CD4-positive, alpha-beta T cell (primary cell): Measurements from ENCODE around the gene PLD4. TPM values are rescaled to one million over a fixed set of nuclear protein-coding genes. Genes with fewer than 3 reads are reported as not detected.

Experiments used
- ATAC-seq: fragments of 200-7000 bp; cut with Tn5 transposase; one replicate; pipeline ENCODE4 v1.10.0; 2022; ENCODE audit warnings: mild to moderate bottlenecking; ENCODE audit not compliant: poor library complexity
- CTCF ChIA-PET: fragments of 350-600 bp; sonication (Branson Sonifier 250); formaldehyde crosslinking; loops from one replicate; lab custom pipeline; 2021; ENCODE audit warnings: antibody characterized with exemption, inconsistent platforms; lab: Charles Lee
- POLR2A ChIA-PET: fragments of 350-600 bp; sonication (Branson Sonifier 250); formaldehyde crosslinking; loops from one replicate; lab custom pipeline; 2021; ENCODE audit warnings: antibody characterized with exemption, inconsistent platforms; lab: Charles Lee
- DNase-seq, 14 experiments: peaks; one replicate each; pipeline ENCODE4 v3.0.0-alpha.2; 2013 to 2020; ENCODE audit warnings: mixed read lengths in 2 of 14
- H3K27ac ChIP-seq, 2 donors: one replicate each; pipeline versions ENCODE4 v1.5.1 to v1.7.0; 2013; ENCODE audit warnings: low read length in 2 of 2, low read depth in 1 of 2, mild to moderate bottlenecking in 1 of 2
- H3K27me3 ChIP-seq, 2 experiments: 1 replicate in 1 of 2; 2 replicates in 1 of 2; pipeline versions ENCODE4 v1.6.1 to v1.7.0; 2013; ENCODE audit warnings: low read length in 2 of 2, control low read depth in 1 of 2, mild to moderate bottlenecking in 1 of 2, moderate library complexity in 1 of 2; ENCODE audit not compliant: insufficient read depth in 2 of 2, control insufficient read depth in 1 of 2
- H3K36me3 ChIP-seq: one replicate; pipeline ENCODE4 v1.6.1; 2013; ENCODE audit warnings: low read length, control low read depth; ENCODE audit not compliant: insufficient read depth
- H3K4me1 ChIP-seq: one replicate; pipeline ENCODE4 v1.6.1; 2013; ENCODE audit warnings: low read length, control low read depth; ENCODE audit not compliant: insufficient read depth
- H3K4me3 ChIP-seq: one replicate; pipeline ENCODE4 v1.5.1; 2013; ENCODE audit warnings: mild to moderate bottlenecking, low read length, moderate library complexity
- H3K9me3 ChIP-seq, 2 experiments: 1 replicate in 1 of 2; 2 replicates in 1 of 2; pipeline versions ENCODE4 v1.6.1 to v1.7.0; 2013; ENCODE audit warnings: low read length in 2 of 2, mild to moderate bottlenecking in 2 of 2, control low read depth in 1 of 2, moderate library complexity in 1 of 2; ENCODE audit not compliant: control insufficient read depth in 1 of 2, insufficient read depth in 1 of 2
- H3K27ac Mint-ChIP-seq: one replicate; pipeline ENCODE4 v1.8.0; 2020; ENCODE audit warnings: mixed read lengths
- H3K27me3 Mint-ChIP-seq: one replicate; pipeline ENCODE4 v1.8.0; 2021; ENCODE audit warnings: mixed read lengths
- H3K36me3 Mint-ChIP-seq: one replicate; pipeline ENCODE4 v1.8.0; 2021; ENCODE audit warnings: low read depth, mixed read lengths
- H3K4me1 Mint-ChIP-seq: one replicate; pipeline ENCODE4 v1.8.0; 2021; ENCODE audit warnings: low read depth, mixed read lengths
- H3K4me3 Mint-ChIP-seq: one replicate; pipeline ENCODE4 v1.8.0; 2020; ENCODE audit warnings: mild to moderate bottlenecking, mixed read lengths
- H3K9me3 Mint-ChIP-seq: one replicate; pipeline ENCODE4 v1.8.0; 2020; ENCODE audit warnings: mixed read lengths
- CTCF ChIP-seq: fragments of 200-600 bp; IDR thresholded peaks from one replicate; pipeline ENCODE4 v1.8.0; 2022; ENCODE audit warnings: antibody characterized with exemption, mild to moderate bottlenecking
- intact Hi-C, 2 experiments: fragments of 100-400 bp; cut with DNase I in 1 of 2; cut with micrococcal nuclease in 1 of 2; formaldehyde crosslinking; loops; one replicate each; pipeline versions ENCODE4 v1.15.1 to v1.9.0; 2023 to 2025; cut with DNase I, micrococcal nuclease
- total RNA-seq, 174 experiments: library from RNA in 2 of 174; stranded (reverse) in 2 of 174; gene quantifications; one replicate each; pipeline ENCODE4 v1.2.3 and lab custom pipeline; 2021 to 2026

Gene PLD4
- total RNA-seq, 2 experiments from 2014 or later = 1.6 to 2.1 TPM

GRCh38 chr14:104968541-104969401 is 44.1 kb downstream of the PLD4 start:
- Histone ChIP-seq H3K27me3 (peaks cover 15 to 36% of the 10 kb centered on the region in 2 experiments), H3K4me3 (no peak overlapping the region), H3K27ac (no peak overlapping the region), H3K4me1 (peaks cover 6% of the 10 kb centered on the region), H3K9me3 (peaks cover 0 to 20% of the 10 kb centered on the region in 2 experiments), H3K36me3 (no peaks in the 10 kb centered on the region)
- ATAC-seq (no peak), DNase-seq (peak in 2 of 14 experiments; percentile 1 to 17)
- CTCF ChIA-PET = no interaction called here
- TF ChIP-seq CTCF = no peak
- Mint-ChIP-seq H3K4me3 (no peak overlapping the region), H3K27me3 (peaks cover 10% of the 10 kb centered on the region), H3K4me1 (no peaks in the 10 kb centered on the region), H3K36me3 (no peaks in the 10 kb centered on the region), H3K27ac (no peak overlapping the region), H3K9me3 (no peaks in the 10 kb centered on the region)
- intact Hi-C loops = no loop called here
- POLR2A ChIA-PET = no interaction called here

- peaks cover 15 to 36% of the 10 kb centered on the region in 2 experiments for H3K27me3 ChIP-seq
- no peak for ATAC-seq
- H3K27me3 Mint-ChIP-seq = peaks cover 15% of the 10 kb centered on the region
Measured at GRCh38 chr14:104969741-104970230, 45.1 kb downstream of the PLD4 start.

More at GRCh38 chr14:104969741-104970230, 45.1 kb downstream of the PLD4 start:
- Histone ChIP-seq H3K27ac (no peak overlapping the region), H3K36me3 (no peaks in the 10 kb centered on the region), H3K4me3 (no peak overlapping the region), H3K4me1 (peaks cover 6% of the 10 kb centered on the region), H3K9me3 (peaks cover 0 to 20% of the 10 kb centered on the region in 2 experiments)
- Mint-ChIP-seq H3K4me3 (no peak overlapping the region), H3K27ac (no peak overlapping the region), H3K9me3 (no peaks in the 10 kb centered on the region), H3K36me3 (no peaks in the 10 kb centered on the region), H3K4me1 (no peaks in the 10 kb centered on the region)
- ChIA-PET CTCF (no interaction called here), POLR2A (no interaction called here)
- DNase-seq = peak in 2 of 14 experiments; percentile 1 to 13
- TF ChIP-seq CTCF = no peak
- intact Hi-C loops = no loop called here
